ENCODE measurements around the gene USP6. TPM values are rescaled to one million over a fixed set of nuclear protein-coding genes. Genes with fewer than 3 reads are reported as not detected.
"Not testable (repeated sequence)": the region's sequence is repeated elsewhere in the genome, so short reads cannot be mapped to it uniquely, and the experiment has no call there.

USP6 gene
- total RNA-seq, 2 donors from 2014 or later, result 2.0 TPM; not detected in 1

GRCh38 chr17:5128905-5129535 is 13.2 kb downstream of the USP6 start:
- H3K36me3 ChIP-seq, result no peaks in the 10 kb centered on the region
- ATAC-seq (ENCODE audit: insufficient number of reproducible peaks, low FRiP score, low read depth), result no peak
- no peak overlapping the region for H3K4me3 ChIP-seq
- H3K27me3 ChIP-seq (replicated peaks; ENCODE audit: insufficient read depth), result no peaks in the 10 kb centered on the region
- H3K9me3 ChIP-seq, result no peaks in the 10 kb centered on the region
- no peak for DNase-seq (ENCODE audit: low spot score)
- TF ChIP-seq CTCF (IDR thresholded peaks at IDR 0.05), result no peak
- no peaks in the 10 kb centered on the region for H3K4me1 ChIP-seq (ENCODE audit: control insufficient read depth in 1 of 2, low read depth in 2 of 2)
- no peak overlapping the region for H3K27ac ChIP-seq

GRCh38 chr17:5129770-5130169 is 13.9 kb downstream of the USP6 start:
- H3K27ac ChIP-seq; H3K4me3 ChIP-seq; H3K27me3 ChIP-seq (replicated peaks; ENCODE audit: insufficient read depth); DNase-seq (ENCODE audit: low spot score); ATAC-seq (ENCODE audit: insufficient number of reproducible peaks, low FRiP score, low read depth); H3K9me3 ChIP-seq; H3K4me1 ChIP-seq (ENCODE audit: control insufficient read depth in 1 of 2, low read depth in 2 of 2); H3K36me3 ChIP-seq: not testable (repeated sequence)

GRCh38 chr17:5130261-5130660 is 14.4 kb downstream of the USP6 start:
- ATAC-seq (ENCODE audit: insufficient number of reproducible peaks, low FRiP score, low read depth); H3K9me3 ChIP-seq; H3K27ac ChIP-seq; H3K4me3 ChIP-seq; H3K4me1 ChIP-seq (ENCODE audit: control insufficient read depth in 1 of 2, low read depth in 2 of 2); H3K27me3 ChIP-seq (replicated peaks; ENCODE audit: insufficient read depth); H3K36me3 ChIP-seq; DNase-seq (ENCODE audit: low spot score): not testable (repeated sequence)

GRCh38 chr17:5130687-5131086 is 14.9 kb downstream of the USP6 start:
- DNase-seq (ENCODE audit: low spot score); H3K9me3 ChIP-seq; H3K4me1 ChIP-seq (ENCODE audit: control insufficient read depth in 1 of 2, low read depth in 2 of 2); H3K27ac ChIP-seq; H3K4me3 ChIP-seq; ATAC-seq (ENCODE audit: insufficient number of reproducible peaks, low FRiP score, low read depth); H3K27me3 ChIP-seq (replicated peaks; ENCODE audit: insufficient read depth); H3K36me3 ChIP-seq: not testable (repeated sequence)

DNA sequence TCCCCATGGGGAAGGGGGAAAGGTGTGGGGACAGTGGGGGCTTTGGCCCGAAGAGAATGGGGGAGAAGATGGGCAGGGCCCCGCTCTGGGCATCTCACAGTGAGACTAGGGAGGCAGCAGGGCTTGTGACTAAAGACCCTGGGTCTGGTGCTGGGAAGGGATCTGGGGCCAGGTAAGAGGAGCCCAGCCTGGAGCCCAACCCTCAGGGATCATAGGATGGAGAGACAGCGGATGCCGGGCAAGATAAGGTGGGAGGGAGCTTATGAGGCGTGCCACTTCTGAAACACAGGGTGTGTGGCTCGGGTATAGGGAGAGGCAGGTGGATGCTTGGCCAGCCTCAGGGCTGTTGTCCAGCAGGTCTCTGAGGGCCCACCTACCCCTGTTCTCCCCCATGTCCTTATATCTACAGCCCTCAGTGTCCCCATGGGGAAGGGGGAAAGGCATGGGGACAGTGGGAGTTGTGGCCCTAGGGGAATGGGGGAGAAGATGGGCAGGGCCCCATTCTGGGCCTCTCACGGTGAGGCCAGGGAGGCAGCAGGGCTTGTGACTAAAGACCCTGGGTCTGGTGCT is 15.4 kb downstream of the USP6 start:
- ATAC-seq (ENCODE audit: insufficient number of reproducible peaks, low FRiP score, low read depth) (no peak), DNase-seq (ENCODE audit: low spot score) (no peak)
- Histone ChIP-seq H3K27me3 (replicated peaks; ENCODE audit: insufficient read depth) (no peaks in the 10 kb centered on the region), H3K36me3 (no peaks in the 10 kb centered on the region), H3K4me3 (no peak overlapping the region), H3K9me3 (no peaks in the 10 kb centered on the region), H3K4me1 (ENCODE audit: control insufficient read depth in 1 of 2, low read depth in 2 of 2) (no peaks in the 10 kb centered on the region), H3K27ac (no peak overlapping the region)
- no peak for TF ChIP-seq CTCF (IDR thresholded peaks at IDR 0.05)

GRCh38 chr17:5131799-5132502 is 16.1 kb downstream of the USP6 start:
- not testable (repeated sequence) for H3K9me3 ChIP-seq; H3K36me3 ChIP-seq; ATAC-seq (ENCODE audit: insufficient number of reproducible peaks, low FRiP score, low read depth); H3K4me1 ChIP-seq (ENCODE audit: control insufficient read depth in 1 of 2, low read depth in 2 of 2); H3K27ac ChIP-seq; H3K4me3 ChIP-seq; H3K27me3 ChIP-seq (replicated peaks; ENCODE audit: insufficient read depth); DNase-seq (ENCODE audit: low spot score)

DNA sequence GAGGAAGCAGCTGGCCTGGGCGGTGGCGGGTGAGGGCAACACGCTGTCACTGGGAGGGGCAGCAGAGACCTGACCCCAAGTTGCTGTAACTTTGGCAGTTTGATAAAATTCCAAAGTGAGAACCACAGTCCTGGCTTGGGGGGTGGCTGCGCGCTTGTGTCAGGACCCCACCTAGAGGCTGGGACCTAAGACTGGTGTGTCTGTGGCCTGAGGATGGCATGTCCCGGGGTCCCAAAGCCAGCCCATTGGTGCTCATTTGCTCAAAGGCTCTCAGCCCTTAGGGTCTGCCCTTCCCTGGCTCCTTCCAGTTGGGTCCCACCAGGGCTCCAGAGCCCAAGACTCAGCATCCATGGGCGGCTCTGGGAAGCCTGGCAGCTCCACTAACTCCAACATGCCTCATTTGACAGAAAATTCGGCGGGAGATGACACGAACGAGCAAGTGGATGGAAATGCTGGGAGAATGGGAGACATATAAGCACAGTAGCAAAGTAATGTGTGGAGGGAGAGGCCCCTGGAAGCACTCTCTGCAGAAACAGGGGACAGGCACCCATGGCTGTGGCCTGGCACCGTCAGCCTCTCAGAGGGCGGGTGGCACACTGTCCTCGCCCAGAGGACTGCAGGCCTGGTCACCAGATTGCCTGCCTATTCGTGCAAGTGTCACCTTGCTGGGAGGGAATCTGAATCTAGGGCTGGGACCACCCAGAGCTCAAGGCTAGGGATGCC is 16.8 kb downstream of the USP6 start:
- DNase-seq (ENCODE audit: low spot score); ATAC-seq (ENCODE audit: insufficient number of reproducible peaks, low FRiP score, low read depth); H3K27ac ChIP-seq: not testable (repeated sequence)

More for the DNA sequence above, 16.8 kb downstream of the USP6 start:
- not testable (repeated sequence) for H3K36me3 ChIP-seq; H3K4me1 ChIP-seq (ENCODE audit: control insufficient read depth in 1 of 2, low read depth in 2 of 2); H3K27me3 ChIP-seq (replicated peaks; ENCODE audit: insufficient read depth); H3K9me3 ChIP-seq; H3K4me3 ChIP-seq

Data from thoracic aorta (tissue), 2 donors.